IPS-20b (cell line): ENCODE results near the gene LYVE1.

Experiments used
- H3K27ac ChIP-seq: one replicate; pipeline ENCODE4 v1.5.1; 2013; ENCODE audit warnings: low read length
- H3K27me3 ChIP-seq: 2 replicates; pipeline ENCODE4 v1.6.1; 2013; ENCODE audit warnings: mild to moderate bottlenecking, low read length, inconsistent platforms; ENCODE audit not compliant: insufficient read depth
- H3K36me3 ChIP-seq: 2 replicates; pipeline ENCODE4 v1.6.1; 2013; ENCODE audit warnings: low read depth, mild to moderate bottlenecking, inconsistent platforms, low read length, moderate library complexity; ENCODE audit not compliant: insufficient read depth
- H3K4me1 ChIP-seq: 2 replicates; pipeline ENCODE4 v1.6.1; 2013; ENCODE audit warnings: mild to moderate bottlenecking, control low read depth, inconsistent platforms, low read length, moderate library complexity; ENCODE audit not compliant: insufficient read depth
- H3K4me3 ChIP-seq: 2 replicates; pipeline ENCODE4 v1.5.1; 2013; ENCODE audit warnings: mild to moderate bottlenecking, low read length, inconsistent platforms
- H3K9ac ChIP-seq: 2 replicates; pipeline ENCODE4 v1.6.1; 2013; ENCODE audit warnings: low read depth, mild to moderate bottlenecking, inconsistent platforms, low read length, moderate library complexity
- H3K9me3 ChIP-seq: 2 replicates; pipeline ENCODE4 v1.6.1; 2013; ENCODE audit warnings: mild to moderate bottlenecking, low read depth, low read length, inconsistent platforms; ENCODE audit not compliant: insufficient read depth

The LYVE1 gene

DNA sequence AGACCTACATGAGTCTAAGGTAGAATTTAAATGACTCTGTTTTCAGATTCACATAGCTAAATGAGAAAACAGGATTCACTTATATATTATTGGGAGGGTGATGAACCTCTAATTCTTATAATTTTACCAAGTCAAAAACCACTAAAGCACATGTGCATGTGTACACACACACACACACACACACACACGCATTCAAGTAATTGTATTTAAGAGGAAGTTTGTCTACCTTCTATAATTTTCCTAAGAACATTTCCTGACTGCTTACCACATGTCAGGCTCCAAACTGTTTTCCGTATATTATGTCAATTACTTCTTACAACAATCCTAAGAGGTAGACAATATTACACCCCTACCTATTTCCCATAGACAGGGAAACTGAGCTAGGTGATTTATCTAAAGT lies 34.1 kb downstream of the LYVE1 start:
- Histone ChIP-seq H3K36me3 (peaks cover 16% of the 10 kb centered on the region), H3K27me3 (no peaks in the 10 kb centered on the region), H3K4me3 (no peak overlapping the region), H3K9me3 (no peaks in the 10 kb centered on the region), H3K4me1 (no peaks in the 10 kb centered on the region), H3K9ac (no peak overlapping the region), H3K27ac (no peak overlapping the region)

DNA sequence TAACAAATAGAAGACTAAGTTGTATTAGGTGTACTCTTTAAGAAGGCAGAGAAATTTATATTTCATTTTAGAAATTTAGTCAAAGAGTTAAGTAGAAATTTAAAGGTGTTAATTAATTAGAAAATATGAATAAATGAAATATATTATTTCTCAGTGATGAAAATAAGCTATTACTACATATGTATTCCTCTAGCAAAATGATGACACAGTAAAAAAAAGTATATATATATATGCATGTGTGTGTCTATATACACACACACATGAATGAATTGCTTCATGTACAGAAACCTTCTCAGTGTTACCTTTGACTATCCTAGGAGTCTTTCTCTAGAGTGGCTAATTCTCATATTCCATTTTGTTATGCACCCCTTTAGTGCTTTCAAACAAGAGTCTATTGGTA lies 35.1 kb downstream of the LYVE1 start:
- no peaks in the 10 kb centered on the region for H3K4me1 ChIP-seq
- no peaks in the 10 kb centered on the region for H3K9me3 ChIP-seq

DNA sequence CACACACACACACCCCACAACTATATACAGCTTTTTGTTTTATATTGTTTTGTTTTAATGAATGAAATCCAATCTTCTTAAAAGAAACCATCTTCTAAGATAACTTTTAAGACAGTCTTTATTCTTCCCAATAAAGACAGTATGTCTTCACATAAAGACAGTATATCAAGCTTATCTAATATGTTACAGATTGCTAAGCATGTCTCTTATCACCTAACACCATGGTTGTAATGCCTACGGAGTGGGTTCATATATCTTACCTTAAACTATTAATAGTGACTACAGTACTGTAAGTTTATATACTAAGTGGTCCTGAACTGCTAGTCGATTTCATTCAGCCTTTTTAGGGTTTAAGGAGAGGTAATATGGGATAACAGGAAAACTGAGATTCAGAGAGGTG lies 35.9 kb downstream of the LYVE1 start:
- Histone ChIP-seq H3K4me3 (no peak overlapping the region), H3K9ac (no peak overlapping the region), H3K9me3 (no peaks in the 10 kb centered on the region), H3K4me1 (no peaks in the 10 kb centered on the region), H3K27me3 (no peaks in the 10 kb centered on the region), H3K36me3 (peaks cover 27% of the 10 kb centered on the region), H3K27ac (no peak overlapping the region)

More for the DNA sequence above, 35.1 kb downstream of the LYVE1 start:
- H3K4me3 ChIP-seq, result no peak overlapping the region
- no peak overlapping the region for H3K27ac ChIP-seq
- no peak overlapping the region for H3K9ac ChIP-seq
- H3K27me3 ChIP-seq, result no peaks in the 10 kb centered on the region
- H3K36me3 ChIP-seq, result peaks cover 24% of the 10 kb centered on the region

DNA sequence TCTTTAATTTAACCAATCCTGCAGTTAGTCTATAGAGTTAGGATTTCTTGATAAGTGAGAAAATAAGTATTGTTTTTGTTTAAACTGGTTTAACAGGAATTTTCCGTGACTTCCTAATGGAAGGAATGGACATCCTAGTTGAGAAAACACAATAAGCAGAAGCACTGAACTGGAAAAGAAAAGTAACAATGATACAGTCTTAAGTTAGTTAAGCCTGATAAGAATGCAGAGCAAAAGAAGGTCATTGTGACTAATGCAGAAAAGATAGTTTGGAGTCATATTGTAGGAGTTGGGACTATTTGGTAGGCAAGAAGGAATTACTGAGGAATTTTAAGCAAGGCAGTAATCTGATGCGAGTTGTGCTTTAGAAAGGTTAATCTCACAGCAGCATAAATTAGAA lies 39.2 kb downstream of the LYVE1 start:
- H3K9ac ChIP-seq, result no peak overlapping the region
- no peaks in the 10 kb centered on the region for H3K27me3 ChIP-seq
- peaks cover 39% of the 10 kb centered on the region for H3K36me3 ChIP-seq
- no peak overlapping the region for H3K27ac ChIP-seq
- H3K4me3 ChIP-seq, result no peak overlapping the region
- H3K9me3 ChIP-seq, result no peaks in the 10 kb centered on the region
- no peaks in the 10 kb centered on the region for H3K4me1 ChIP-seq

DNA sequence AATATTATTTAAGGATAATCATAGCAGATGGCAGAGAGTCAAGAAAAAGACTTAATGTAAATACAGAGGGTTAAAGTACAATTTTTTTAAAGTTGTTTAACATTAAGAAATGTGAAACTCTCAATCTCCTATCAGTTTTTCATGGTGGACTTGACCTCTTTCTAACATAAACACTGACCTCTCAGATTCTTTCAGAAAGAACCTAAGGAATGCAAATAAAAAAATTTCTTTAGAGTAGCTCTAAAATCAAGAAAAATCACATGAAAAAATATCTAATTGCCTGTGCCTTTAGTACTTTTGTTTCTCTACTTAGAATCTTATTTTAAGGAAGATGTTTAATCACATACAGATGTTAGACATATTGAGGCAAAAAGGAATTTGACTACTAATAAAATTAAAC lies 40.3 kb downstream of the LYVE1 start:
- no peaks in the 10 kb centered on the region for H3K9me3 ChIP-seq
- no peak overlapping the region for H3K27ac ChIP-seq
- no peaks in the 10 kb centered on the region for H3K27me3 ChIP-seq
- no peaks in the 10 kb centered on the region for H3K4me1 ChIP-seq
- H3K9ac ChIP-seq, result no peak overlapping the region
- peaks cover 38% of the 10 kb centered on the region for H3K36me3 ChIP-seq
- H3K4me3 ChIP-seq, result no peak overlapping the region

DNA sequence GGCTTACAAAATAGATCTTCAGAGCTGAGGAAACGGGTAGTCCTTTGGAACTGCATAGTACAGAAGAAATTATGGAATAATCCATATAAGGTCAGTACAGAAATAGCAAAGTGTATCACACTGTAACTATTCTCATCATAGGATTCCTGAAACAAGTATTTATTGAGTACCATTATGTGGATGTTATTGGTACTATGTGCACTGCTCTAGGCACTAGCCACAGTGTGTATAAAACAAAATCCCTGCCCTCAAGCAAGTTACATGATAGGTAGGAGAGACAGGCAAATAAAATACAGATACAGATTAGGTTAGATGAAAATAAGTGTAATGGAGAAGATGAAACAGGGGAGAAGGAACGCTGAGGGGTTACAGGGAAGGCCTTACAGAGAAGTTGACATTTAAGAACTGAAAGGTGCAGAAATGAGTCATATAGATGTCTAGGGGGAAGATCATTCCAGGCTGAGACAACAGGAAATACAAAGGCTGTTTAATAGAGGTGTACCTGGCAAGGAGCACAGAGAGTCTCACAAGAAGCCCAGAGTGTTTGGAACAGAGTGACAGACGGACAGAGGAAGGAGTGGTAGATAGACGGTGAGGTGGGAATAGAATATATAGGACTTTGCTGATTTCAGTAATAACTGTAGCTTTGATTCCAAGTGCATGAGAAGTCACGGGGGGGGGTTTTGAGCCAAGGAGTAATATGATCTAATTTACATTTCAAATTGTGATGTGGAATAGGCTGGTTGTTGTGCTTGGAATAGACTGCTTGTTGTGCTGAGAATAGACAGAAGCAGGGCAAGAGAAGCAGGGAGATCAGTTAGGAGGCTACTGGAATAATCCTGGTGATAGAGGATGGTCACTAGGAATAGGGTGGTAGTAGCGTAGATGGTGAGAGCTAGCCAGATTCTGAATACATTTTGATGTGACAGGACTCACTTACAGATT lies 41.2 kb downstream of the LYVE1 start:
- H3K9me3 ChIP-seq, result no peaks in the 10 kb centered on the region
- H3K4me3 ChIP-seq, result no peak overlapping the region
- H3K36me3 ChIP-seq, result peaks cover 45% of the 10 kb centered on the region
- no peak overlapping the region for H3K27ac ChIP-seq
- no peak overlapping the region for H3K9ac ChIP-seq
- H3K27me3 ChIP-seq, result no peaks in the 10 kb centered on the region
- no peaks in the 10 kb centered on the region for H3K4me1 ChIP-seq

DNA sequence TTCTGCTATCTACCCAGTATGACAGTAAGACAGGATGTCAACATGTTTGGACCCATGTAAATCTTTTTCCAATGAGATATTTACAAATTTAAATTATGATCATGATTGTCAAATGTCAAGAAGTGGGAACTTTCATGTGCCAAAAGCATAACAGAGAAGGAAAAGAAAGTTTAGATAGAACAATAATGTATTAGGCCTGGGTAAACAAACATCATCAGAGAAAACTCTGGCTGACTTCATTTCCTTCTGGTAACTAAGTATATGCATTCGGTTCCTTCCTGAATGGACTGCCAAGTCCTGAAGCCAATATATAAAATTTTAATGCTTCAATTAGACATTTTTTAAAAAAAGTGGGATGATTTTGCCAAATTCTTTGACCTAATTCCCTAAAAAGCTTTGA lies 44.0 kb downstream of the LYVE1 start:
- H3K27me3 ChIP-seq, result no peaks in the 10 kb centered on the region
- no peaks in the 10 kb centered on the region for H3K9me3 ChIP-seq
- H3K4me1 ChIP-seq, result no peaks in the 10 kb centered on the region
- no peak overlapping the region for H3K9ac ChIP-seq
- no peak overlapping the region for H3K27ac ChIP-seq
- H3K36me3 ChIP-seq, result peaks cover 42% of the 10 kb centered on the region
- H3K4me3 ChIP-seq, result no peak overlapping the region

DNA sequence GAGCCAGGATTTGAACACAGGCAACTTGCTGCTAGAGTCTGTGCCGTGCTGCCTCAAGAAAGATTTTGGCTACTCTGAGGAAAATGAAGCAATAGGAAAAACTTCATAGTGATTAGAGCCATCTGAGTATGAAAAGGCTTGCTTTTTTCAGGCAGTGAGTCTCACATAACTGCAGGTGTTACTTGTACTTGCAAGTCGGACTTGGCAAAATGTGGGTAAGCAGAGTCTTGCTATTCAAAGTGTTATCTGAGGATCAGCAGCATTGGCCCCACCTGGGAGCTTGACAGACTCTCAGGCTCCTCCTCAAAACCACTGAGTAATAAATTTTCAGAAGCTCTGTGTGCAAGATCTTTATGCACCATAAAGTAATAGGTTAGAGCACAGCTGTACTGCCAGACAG lies 45.5 kb downstream of the LYVE1 start:
- Histone ChIP-seq H3K4me3 (no peak overlapping the region), H3K36me3 (peaks cover 35% of the 10 kb centered on the region), H3K4me1 (no peaks in the 10 kb centered on the region), H3K27me3 (no peaks in the 10 kb centered on the region), H3K27ac (no peak overlapping the region), H3K9ac (no peak overlapping the region), H3K9me3 (no peaks in the 10 kb centered on the region)

DNA sequence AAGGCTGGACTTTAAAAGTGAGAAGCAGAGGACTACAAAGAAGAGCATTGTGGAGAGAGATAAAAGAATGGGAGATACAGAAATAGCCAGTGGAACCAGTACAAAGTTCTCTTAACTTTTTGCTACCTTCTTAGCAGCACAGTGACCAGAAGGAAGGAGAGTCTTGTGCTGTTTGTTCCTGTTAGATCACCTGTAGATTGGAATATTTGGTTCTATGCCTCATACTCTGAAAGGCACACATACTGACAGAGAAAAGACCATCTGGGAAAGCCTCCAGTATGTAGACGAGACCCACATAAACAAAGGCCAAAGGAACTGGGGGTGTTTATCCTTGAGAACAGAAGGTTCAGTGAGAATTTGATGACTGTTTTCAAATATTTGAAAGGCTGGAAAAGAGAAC lies 46.2 kb downstream of the LYVE1 start:
- Histone ChIP-seq H3K9ac (no peak overlapping the region), H3K4me1 (no peaks in the 10 kb centered on the region), H3K27ac (no peak overlapping the region), H3K4me3 (no peak overlapping the region), H3K27me3 (no peaks in the 10 kb centered on the region), H3K36me3 (peaks cover 31% of the 10 kb centered on the region), H3K9me3 (no peaks in the 10 kb centered on the region)

DNA sequence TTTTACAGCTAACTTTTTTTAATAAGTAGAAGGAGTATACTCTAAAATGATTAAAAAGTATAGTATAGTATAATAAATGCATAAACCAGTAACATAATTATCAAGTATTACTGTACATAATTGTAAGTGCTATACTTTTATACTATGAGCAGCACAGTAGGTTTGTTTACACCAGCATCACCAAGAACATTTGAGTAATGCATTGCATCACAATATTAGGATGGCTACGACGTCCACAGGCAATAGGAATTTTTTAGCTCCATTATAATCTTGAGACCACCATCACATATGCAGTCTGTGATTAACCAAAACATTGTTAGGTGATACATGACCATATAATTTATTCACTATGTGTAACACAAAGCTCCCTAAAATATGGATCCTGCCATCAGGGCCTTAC lies 47.9 kb downstream of the LYVE1 start:
- Histone ChIP-seq H3K4me1 (no peaks in the 10 kb centered on the region), H3K36me3 (peaks cover 31% of the 10 kb centered on the region), H3K4me3 (no peak overlapping the region), H3K27ac (no peak overlapping the region), H3K9me3 (no peaks in the 10 kb centered on the region), H3K27me3 (no peaks in the 10 kb centered on the region), H3K9ac (no peak overlapping the region)

DNA sequence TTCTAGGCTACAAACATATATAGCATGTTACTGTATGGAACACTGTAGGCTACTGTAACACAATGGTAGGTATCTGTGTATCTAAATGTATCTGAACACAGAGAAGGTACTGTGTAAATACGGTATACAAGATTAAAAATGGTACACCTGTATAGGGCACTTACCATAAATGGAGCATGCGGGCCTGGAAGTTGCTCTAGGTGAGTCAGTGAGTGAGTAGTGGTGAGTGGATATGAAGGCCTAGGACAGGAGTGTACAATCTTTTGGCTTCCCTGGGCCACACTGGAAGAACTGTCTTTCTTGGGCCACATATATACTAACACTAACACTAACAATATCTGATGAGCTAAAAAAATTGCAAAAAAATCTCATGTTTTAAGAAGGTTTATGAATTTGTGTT lies 48.8 kb downstream of the LYVE1 start:
- Histone ChIP-seq H3K4me3 (no peak overlapping the region), H3K9ac (no peak overlapping the region), H3K9me3 (no peaks in the 10 kb centered on the region), H3K4me1 (no peaks in the 10 kb centered on the region), H3K27ac (no peak overlapping the region), H3K27me3 (no peaks in the 10 kb centered on the region), H3K36me3 (peaks cover 23% of the 10 kb centered on the region)

DNA sequence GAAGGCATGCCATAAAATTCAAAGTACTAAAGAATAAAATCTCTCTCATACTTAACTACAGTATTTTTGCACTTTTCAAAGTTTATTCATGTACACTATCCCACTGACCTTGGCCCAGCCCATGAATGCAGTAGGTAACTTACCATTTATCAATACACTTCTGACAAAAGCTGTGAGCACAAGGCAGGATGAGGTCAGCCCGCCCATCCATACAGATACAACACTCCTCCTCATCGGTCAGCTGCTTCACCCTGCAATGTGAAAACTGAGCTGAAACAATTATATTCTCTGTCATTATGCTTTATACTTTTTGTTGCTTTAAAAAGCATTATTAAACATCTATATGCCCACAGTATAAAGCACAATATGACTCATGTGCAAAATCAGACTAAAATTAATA lies 49.6 kb downstream of the LYVE1 start:
- Histone ChIP-seq H3K4me1 (no peaks in the 10 kb centered on the region), H3K4me3 (no peak overlapping the region), H3K27me3 (no peaks in the 10 kb centered on the region), H3K36me3 (peaks cover 18% of the 10 kb centered on the region), H3K27ac (no peak overlapping the region), H3K9me3 (no peaks in the 10 kb centered on the region), H3K9ac (no peak overlapping the region)
